NCI-H510A treated with DMSO at 0.1 percent for 48 hours (cell line): ENCODE data around the gene RBFOX2.
"Not testable (repeated sequence)": the region's sequence is repeated elsewhere in the genome, so short reads cannot be mapped to it uniquely, and the experiment has no call there.

Experiments
- DNase-seq: peaks from one replicate; lab custom pipeline; 2025; lab: John Stamatoyannopoulos, UW

The RBFOX2 gene, protein sequence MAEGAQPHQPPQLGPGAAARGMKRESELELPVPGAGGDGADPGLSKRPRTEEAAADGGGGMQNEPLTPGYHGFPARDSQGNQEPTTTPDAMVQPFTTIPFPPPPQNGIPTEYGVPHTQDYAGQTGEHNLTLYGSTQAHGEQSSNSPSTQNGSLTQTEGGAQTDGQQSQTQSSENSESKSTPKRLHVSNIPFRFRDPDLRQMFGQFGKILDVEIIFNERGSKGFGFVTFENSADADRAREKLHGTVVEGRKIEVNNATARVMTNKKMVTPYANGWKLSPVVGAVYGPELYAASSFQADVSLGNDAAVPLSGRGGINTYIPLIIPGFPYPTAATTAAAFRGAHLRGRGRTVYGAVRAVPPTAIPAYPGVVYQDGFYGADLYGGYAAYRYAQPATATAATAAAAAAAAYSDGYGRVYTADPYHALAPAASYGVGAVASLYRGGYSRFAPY

DNA sequence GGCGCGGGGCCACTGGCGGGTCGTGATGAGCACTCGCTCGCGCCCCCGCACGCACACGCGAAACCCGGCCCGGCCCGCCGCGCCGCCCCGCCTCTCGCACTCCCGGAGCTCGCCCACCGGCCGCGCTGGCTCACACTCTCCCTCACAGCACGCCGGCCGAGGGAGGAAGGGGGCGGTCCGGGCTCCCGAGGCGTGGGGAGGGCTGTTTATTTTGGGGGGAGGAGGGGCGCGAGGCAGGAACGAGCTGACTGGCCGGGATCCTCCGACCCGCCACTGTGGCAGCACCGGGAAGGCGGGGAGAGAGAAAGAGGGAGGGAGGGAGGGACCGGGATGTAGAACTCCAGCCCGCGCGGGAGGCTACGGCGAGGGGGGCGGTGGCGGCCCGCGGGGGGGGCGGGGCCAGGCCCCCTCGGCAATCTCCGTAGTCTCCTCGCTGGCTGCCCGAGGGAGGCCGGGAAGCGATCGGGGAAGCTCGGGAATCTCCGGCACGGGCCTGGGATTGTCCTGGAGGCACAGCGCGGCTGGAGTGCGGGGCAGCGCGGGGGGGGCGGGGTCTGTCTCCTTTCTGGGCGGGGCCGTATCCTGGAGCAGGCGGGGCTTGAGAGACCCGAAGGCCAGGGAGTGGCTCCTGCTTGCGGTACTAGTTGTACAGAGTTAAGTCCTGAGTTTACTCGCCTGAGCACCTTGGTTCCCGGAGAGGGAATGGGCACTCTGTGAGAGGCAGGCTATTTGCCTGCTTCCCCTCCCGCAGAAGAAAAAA is at the start of gene RBFOX2:
TSS of gene RBFOX2 (minus strand) at position 179 of the 760 bp plus-strand sequence. CDS start 399 bp downstream, outside the sequence.
- peak; percentile 86 for DNase-seq

DNA sequence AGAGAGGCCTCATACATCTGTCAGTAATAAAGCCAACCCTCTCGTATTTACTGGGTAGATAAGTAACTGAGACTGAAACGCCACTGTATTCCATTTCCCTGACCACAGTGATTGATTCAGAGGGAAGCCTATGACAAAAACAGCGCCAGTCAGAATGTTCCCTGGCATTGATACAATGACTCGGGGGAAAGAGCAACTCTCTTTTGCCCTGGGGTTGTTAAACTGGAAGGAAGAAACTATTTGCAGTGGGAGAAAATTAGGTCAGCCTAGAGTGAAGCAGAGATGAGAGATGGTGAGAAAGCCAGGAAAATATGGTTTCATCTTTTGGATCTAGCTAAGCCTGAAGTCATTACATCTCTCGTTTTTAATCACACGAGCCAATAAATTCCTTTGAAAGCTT is 48.6 kb upstream of the RBFOX2 start:
- DNase-seq: no peak

DNA sequence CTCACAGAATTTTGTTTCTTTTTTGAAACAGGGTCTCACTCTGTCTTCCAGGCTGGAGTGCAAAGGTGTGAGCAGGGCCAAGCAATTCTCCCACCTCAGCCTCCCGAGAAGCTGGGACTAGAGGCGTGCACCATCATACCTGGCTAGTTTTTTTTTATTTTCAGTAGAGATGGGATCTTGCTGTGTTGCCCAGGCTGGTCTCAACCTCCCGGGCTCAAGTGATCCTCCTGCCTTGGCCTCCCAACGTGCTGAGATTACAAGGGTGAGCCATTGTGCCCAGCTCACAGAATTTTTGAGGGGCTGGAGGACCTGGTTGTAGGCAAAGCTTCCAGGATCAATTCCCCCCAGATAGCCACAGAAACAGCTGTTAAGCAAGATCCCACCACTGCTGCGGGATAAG is 47.1 kb upstream of the RBFOX2 start:
- DNase-seq: no peak

DNA sequence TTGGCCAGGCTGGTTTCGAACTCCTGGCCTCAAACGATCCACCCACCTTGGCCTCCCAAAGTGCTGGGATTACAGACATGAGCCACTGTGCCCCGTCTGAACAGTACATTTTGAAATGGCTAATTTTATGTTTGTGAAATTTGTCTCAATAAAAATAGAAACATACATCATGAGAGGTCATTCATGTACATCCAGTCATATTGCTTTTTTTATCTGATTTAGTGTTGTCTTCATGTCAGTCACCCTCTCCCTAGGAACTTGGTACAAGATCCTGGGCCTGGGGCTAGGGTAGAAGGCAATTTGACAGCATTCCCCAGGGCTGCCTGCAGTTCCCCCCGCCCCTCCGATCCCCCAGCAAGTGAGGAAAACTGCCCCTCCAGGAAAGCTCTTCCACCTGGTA is 46.6 kb upstream of the RBFOX2 start:
- DNase-seq: no peak

DNA sequence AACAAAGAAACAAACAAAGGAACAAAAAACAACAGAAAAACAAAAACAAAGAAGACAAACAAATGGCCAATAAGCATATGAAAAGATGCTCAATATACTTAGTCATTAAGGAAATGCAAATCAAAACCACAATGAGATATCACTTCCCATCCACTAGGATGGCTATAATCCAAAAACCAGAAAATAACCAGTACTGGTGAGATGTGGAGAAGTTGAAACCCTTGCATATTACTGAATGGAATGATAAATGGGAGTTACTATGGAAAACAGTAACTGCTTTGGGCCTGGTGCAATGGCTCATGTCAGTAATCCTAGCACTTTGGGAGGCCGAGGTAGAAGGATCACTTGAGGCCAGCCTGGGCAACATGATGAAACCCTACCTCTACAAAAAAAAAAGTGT is 44.9 kb upstream of the RBFOX2 start:
- no peak for DNase-seq

DNA sequence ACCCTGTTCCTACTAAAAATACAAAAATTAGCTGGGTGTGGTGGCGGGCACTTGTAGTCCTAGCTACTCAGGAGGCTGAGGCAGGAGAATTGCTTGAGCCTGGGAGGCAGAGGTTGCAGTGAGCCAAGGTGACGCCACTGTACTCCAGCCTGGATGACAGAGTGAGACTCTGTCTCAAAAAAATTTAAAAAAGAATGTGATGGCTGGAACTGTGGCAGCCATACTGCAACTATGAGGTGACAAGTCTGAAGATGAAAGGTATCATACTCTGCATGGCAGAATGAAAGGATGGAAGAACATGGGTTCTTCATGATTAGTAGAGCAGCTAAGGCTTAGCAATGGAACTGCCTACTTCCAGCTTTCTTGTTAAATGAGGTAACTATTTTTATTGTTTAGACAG is 42.0 kb upstream of the RBFOX2 start:
- not testable (repeated sequence) for DNase-seq

DNA sequence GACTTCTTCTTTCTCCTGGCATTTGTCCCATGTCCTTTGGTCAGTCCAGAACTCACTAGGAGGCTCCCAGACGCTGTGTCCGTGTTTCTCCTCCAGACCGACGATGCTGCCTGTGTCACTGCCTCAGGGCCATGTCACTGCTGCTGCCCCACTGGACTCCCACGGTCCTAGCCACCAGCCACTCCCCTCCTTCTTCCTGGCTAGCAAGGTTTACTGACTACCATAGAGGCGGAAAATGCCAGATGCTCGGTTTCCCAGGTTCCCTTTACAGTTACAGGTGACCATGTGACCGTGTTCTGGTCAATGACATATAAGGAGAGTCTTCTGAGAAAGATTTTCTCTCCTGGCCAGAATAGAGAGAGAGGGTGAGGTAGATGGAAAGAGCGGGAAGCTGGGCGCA is 40.7 kb upstream of the RBFOX2 start:
- DNase-seq: no peak

DNA sequence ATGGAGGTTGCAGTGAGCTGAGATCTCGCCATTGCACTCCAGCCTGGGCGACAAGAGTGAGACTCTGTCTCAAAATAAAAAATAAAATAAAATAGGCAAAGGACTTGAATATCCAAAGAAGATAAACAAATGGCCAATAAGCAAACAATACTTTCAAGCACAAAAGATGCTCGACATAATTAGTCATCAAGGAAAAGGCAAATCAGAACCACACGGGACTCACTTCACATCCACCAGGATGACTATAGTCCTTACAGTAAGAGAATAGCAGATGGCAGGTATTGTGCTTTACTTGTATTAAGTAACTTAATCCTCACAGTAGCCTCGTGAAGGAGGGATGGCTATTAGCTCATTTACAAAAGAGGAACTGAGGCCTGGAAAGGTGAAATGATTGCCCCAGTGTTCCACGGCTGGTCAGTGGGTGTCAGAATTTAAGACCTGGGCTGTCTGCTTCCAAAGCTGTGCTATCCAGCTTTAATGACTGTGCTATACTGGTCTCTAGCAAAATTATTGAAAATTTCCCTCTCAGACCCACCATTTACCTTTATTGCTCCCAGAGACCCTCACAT is 40.2 kb upstream of the RBFOX2 start:
- no peak for DNase-seq

DNA sequence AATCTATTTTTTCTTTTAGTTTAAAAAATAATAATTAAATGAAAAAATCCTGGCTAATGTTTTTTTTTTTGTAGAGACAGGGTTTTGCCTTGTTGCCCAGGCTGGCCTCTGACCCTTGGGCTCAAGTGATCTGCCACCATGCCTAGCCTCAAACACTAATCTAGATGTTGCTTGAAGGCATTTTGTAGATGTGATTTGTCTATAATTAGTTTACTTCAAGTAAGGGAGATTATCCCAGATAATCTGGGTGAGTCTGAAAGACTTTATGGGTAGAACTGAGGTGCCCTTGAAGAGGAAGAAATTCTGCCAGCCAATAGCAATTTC is 38.6 kb upstream of the RBFOX2 start:
- no peak for DNase-seq

DNA sequence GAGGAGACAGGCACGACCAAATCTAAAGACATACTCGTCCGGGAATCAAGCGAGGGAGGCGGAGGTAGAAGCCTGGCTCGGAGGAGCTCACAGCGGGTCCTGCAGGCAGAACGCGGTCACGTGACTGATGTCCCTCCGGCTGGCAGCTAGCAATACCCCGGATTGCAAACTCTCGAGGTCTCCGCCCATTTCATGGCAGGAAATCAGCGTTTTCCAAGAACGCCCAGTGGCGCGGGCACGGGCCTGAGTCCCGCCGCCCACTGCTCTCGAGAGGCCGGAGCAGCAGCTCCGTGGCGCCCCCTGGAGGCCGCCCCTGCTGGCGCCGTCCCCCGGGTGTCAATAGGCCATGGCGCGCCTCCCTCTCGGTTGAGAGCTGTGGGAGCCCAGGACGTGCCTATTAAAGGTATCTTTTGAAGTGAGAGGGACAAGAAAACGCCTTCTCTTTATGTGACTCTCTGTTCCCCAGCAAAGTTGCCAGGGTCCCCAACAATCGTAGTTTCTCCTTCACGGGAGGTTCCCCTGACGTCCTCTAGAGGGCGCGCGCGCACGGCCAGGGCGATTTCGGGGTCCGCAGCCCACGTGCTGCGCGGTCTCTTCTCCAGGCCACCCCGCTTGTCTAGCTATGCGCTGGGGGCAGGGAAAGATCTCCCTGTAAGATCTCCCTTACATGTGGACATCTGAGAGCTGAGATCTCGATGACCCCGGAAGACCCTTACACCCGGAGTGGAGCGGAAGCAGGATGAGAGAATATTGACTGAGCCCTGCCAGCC is 37.3 kb upstream of the RBFOX2 start:
- DNase-seq: peak; percentile 71

DNA sequence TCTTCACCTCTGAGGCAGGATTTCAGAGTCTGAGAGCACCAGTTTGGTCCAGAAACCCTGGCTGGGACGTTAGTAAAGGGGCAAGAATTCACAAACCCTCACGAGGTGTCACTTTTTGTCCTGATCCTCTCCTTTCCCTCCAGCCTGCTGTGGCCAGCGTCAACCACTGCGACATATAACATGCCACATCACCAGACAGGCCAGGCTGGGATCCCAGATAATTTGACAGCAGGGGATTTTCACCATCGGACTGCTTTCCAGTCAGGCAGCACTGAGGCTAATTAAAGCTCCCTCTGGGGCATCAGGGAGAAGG is 36.8 kb upstream of the RBFOX2 start:
- no peak for DNase-seq

DNA sequence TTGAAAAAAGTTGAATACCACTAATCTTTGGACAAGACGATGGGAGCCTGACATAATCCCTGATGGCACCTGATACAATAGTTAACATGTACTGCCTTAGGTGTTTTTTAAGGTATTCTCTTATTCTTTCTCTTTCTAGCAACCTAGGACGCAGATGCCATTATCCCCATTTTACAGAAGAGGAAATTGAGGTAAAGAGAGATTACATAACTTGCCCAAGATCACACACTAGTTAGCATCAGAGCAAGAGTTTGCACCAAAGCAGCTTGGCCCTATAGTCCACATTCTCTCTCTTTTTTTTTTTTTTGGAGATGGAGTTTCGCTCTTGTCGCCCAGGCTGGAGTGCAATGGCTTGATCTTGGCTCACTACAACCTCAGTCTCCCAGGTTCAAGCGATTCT is 35.7 kb upstream of the RBFOX2 start:
- DNase-seq: no peak

DNA sequence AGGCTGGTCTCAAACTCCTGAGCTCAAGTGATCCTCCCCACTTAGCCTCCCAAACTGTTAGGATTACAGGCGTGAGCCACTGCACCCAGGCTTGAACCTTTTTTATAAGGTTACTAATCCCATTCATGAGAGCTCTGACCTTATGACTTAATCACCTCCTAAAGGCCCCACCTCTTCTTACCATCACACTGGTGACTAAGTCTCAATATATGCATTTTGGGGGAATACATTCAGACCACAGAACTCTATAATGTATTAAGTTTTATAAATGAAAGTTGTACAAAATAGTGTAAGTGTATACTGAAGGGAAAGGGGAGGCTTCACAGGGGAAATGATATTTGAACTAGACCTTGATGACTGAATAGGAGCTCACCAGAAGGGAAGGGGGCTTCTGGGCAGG is 28.4 kb upstream of the RBFOX2 start:
- no peak for DNase-seq

DNA sequence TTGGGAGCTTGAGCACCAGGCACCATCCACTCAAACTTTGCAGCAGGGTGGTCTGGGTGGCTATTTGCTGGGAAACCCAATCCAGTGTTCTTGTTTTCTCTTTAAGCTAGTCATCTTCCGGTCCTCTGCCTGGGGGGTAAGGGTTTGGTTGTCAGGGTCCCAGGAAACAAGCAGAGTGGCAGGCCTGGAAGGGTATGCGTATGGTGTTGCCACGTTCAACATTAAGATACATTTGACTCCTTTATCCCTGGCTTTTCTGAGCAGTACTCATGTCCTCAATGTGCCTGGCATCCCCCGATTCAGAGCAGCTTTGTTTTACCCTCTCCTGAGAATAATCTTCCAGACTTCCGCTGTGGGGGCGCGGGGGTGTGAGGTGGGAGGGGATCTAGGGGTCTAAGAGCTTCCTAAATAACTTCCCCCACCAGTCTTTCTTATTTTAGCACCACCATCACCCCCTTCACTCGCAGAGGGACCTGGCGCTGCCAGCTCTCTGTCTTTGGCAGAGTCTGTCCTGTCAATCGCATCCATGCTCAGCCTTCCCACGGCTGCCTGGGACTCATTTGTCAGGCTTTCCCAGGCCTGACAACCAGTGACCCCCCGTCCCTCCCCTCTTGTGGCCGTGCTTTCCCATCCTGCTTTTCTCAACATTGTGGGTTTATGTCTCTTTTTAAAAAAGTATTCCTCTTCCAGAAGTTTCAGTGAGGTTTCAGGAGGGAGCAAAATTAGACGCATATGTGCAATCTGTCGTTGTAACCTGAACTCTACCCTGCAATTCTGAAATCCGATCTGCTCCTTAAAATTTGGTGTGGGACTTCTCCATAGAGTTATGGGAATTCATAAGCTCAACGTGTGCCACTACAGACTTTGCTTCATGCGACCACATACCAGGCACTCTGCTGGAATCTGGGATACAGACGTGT is 27.0 kb upstream of the RBFOX2 start:
- DNase-seq: no peak

DNA sequence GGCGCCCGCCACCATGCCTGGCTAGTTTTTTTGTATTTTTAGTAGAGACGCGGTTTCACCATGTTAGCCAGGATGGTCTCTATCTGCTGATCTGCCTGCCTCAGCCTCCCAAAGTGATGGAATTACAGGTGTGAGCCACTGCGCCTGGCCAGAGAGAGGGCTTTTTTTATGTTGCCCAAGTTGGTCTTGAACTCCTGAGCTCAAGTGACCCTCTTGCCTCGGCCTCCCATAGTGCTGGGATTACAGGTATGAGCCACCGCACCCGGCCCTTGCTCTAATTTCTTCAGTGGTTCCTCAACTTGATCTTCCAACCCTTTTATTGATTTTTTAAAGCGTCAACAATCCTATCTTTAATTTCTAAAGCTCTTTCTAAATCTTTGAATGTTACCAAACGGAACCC is 25.8 kb upstream of the RBFOX2 start:
- DNase-seq: not testable (repeated sequence)

DNA sequence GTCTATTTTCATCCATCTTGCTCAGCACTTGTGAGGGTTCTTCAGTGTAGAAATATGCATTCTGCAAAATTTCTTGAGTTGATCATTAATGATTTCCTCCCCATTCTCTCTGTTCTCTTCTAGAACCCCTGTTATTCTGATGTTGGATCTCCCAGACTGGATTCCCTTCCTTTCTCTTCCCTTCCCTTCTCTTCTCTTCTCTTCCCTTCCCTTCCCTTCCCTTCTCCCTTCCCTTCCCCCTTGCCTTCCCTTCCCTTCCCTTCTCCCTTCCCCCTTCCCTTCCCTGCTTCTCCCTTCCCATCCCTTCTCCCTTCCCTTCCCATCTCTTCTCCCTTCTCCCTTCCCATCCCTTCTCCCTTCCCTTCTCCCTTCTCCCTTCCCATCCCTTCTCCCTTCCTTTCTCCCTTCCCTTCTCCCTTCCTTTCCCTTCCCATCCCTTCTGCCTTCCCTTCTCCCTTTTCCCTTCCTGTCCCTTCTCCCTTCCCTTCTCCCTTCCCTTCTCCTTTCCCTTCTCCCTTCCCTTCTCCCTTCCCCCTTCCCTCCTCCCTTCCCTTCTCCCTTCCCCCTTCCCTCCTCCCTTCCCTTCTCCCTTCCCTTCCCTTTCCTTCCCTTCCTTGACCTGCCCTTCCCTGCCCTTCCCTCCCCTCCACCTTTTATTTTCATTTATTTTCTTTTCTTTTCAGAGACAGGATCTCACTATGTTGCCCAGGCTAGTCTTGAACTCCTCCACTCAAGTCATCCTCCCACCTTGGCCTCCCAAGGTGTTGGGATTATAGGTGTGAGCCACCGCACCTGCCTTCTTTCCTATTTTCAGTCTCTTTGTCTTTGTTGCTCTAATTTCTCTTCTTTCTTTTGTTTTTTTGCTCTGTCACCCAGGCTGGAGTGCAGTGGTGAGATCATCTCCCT is 24.9 kb upstream of the RBFOX2 start:
- DNase-seq: no peak

DNA sequence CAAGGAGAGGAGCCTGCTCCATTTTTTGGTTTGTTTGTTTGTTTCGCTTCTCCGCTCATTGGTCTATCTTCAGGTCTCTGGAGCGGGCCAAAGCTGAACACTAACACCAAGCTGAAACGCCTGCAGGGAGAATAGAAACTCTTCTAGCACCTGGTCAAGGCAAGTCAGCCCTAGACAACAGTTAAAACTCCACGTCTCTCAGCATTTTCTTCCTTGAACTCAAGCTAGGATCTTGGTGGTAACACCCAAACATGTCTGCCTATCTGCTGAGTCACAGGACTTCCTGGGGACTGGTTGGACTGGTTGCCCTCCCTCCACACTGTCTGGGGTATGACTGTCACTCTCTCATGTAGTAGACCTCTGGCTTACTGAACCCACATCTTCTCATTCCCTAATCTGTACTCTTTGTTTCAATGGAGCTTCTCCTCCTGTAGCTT is 23.9 kb upstream of the RBFOX2 start:
- no peak for DNase-seq

DNA sequence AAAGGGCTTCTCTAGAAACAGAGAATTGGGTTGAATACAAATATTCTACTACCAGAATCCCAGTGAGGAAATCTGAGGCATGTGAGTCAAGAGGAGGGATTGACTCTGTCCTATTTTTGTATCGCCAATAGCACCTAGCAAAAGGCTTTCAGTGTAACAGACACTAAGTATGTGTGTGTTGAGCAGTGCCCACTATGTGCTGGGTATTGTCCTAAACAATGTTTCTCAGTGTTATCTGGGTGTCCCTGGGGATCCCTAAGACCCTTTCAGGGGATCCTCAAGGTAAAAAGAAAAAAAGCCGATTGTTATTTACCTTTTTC is 21.0 kb upstream of the RBFOX2 start:
- DNase-seq: no peak

DNA sequence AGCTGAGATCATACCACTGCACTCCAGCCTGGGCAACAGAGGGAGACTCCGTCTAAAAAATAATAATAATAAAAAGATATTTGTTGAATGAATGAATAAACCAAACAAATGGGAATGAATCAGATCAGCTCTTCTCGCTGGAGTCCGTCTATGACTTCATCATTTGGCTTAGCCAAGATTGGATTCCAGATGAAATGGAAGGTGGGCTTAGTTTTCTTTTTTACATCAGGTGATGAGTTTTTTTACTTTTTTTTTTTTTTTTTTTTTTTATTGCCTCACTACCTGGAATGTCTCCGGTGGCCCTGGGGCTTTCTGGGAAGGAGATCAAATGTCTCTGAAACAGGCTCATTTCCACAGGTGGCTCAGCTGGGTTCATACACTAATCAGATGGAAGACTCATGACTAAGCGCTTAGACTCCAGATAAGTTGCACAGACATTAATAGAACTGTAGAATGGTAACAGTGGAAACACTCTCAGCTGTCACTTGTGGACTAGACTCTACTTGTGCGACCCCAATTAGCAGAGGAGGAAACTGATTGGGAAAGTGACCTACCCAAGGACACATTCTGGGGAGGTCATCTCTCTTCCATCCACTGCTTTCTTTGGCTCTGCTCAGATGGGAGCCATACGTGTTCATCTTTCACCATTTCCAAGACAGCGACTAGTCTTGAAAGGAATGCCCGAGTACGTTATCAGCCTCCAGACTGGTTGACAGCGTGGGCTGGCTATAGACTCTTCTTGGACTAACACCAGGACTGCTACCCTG is 20.5 kb upstream of the RBFOX2 start:
- DNase-seq: no peak

DNA sequence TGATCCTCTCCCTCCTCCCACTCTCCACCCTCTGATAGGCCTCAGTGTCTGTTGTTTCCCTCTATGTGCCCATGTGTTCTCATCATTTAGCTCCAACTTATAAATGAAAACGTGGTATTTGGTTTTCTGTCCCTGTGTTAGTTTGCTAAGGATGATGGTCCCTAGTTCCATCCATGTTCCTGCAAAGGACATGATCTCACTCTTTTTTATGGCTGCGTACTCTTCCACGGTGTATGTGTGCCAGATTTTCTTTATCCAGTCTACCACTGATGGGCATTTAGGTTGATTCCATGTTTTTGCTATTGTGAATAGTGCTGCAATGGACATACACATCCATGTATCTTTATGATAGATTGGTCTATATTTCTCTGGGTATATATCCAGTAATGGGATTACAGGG is 15.9 kb upstream of the RBFOX2 start:
- DNase-seq: not testable (repeated sequence)
